ENCODE results near the gene PLEKHG5.

The PLEKHG5 gene

DNA sequence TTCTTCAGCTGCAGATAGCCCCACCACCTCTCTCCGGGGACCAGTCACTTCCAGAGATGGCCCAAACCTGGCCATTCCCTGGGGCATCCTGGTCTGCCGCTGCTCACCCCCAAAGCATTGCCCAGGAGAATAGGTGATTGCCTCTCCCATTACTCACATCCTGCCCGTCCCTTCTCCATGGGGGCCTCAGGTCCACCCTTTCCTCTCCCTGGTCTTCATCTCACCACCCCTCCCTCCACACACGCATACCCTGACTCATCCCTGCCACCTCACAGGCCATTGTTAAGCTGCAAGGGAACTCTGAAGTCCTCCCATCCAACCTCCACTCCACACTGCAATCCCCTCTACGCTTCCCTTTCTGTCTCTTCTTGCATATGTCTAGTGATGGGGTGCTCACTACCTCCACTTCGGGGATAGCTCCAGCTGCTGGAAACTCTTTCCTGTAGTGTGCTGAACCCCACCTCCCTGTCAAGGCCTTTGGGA, at the start of gene PLEKHG5:
TSS of gene PLEKHG5 (minus strand) at position 188 of the 483 bp plus-strand sequence. CDS start 14,096 bp downstream, outside the sequence.
- DNase-seq (ENCODE audit: low read depth in 1 of 2, low spot score in 1 of 2), result no peak

DNA sequence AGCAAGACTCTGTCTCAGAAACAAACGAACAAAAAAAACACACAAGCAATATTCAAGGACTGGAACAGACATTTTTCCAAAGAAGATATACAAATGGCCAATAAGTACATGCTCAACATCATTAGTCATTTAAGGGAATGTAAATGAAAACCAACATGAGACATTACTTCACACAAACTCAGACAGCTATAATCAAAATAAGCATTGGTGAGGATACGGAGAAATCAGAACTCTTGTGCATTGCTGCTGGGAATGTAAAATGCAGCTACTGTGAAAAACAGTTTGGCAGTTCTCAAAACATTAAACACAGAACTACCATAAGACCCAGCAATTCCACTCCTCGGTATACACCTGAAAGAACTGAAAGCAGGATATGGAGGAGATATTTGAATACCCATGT, 47.5 kb upstream of the PLEKHG5 start:
- DNase-seq (ENCODE audit: low read depth in 1 of 2, low spot score in 1 of 2), result no peak

DNA sequence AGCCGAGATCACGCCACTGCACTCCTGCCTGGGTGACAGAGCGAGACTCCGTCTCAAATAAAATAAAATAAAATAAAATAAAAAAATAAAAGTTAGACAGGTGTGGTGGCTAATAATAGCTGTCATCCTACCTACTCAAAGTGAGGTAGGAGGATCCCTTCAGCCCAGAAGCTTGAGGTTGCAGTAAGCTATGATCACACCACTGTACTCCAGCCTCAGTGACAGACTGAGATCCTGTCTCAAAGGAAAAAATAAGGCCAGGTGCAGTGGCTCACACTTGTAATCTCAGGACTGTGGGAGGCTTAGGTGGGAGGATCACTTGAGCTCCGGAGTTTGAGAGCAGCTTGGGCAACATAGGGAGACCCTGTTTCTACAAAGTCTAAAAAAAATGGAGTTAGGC, 44.8 kb upstream of the PLEKHG5 start:
- DNase-seq (ENCODE audit: low read depth in 1 of 2, low spot score in 1 of 2), result no peak

- DNase-seq (ENCODE audit: low read depth in 1 of 2, low spot score in 1 of 2), result no peak
These were observed 43.7 kb upstream of the PLEKHG5 start for GRCh38 chr1:6535214-6535613.

- no peak for DNase-seq (ENCODE audit: low read depth in 1 of 2, low spot score in 1 of 2)
These were observed 42.9 kb upstream of the PLEKHG5 start for GRCh38 chr1:6534248-6534822.

GRCh38 chr1:6531996-6532395, 40.5 kb upstream of the PLEKHG5 start:
- no peak for DNase-seq (ENCODE audit: low read depth in 1 of 2, low spot score in 1 of 2)

- no peak for DNase-seq (ENCODE audit: low read depth in 1 of 2, low spot score in 1 of 2)
These were observed 39.2 kb upstream of the PLEKHG5 start for GRCh38 chr1:6530504-6531160.

- DNase-seq (ENCODE audit: low read depth in 1 of 2, low spot score in 1 of 2), result no peak
These were observed 37.0 kb upstream of the PLEKHG5 start for GRCh38 chr1:6528492-6528891.

- no peak for DNase-seq (ENCODE audit: low read depth in 1 of 2, low spot score in 1 of 2)
These were observed 34.8 kb upstream of the PLEKHG5 start for GRCh38 chr1:6526316-6526715.

GRCh38 chr1:6523566-6523965, 32.1 kb upstream of the PLEKHG5 start:
- DNase-seq (ENCODE audit: low read depth in 1 of 2, low spot score in 1 of 2), result no peak

- no peak for DNase-seq (ENCODE audit: low read depth in 1 of 2, low spot score in 1 of 2)
These were observed 30.1 kb upstream of the PLEKHG5 start for GRCh38 chr1:6521536-6521935.

DNA sequence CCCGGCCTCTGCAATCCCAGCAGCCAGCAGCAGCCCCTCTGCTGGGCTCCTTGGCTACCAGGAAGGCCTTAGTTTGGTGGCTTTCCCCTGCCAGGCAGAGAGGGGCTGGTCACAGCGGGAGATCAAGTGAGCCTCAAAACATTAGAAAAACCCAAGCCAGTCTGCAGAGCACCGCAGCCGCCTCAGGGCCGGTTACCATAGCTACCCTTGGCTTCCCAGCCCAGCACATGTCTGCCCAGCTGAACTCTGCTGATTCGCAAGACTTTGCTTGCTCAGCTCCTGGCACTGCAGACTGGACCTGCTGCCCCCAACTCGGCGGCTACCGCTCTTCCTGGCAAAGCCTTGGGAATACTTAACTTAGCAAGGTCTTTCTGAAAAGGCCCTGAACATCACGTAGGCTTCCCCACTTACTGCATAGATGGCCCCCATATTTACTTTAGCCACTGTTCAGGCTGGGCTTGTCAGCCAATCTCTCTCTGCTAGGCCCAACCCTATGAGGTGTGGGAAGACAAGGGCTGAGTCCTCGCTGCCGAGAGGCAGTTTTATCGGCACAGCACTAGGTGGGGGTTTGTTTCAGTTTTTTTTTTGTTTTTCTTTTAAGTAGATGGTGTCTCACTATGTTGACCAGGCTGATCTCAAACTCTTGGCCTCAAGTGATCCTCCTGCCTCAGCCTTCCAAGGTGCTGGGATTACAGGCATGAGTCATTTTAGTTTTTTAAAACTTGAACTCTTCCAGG, 28.6 kb upstream of the PLEKHG5 start:
- no peak for DNase-seq (ENCODE audit: low read depth in 1 of 2, low spot score in 1 of 2)

- no peak for DNase-seq (ENCODE audit: low read depth in 1 of 2, low spot score in 1 of 2)
These were observed 28.0 kb upstream of the PLEKHG5 start for GRCh38 chr1:6519491-6519934.

- no peak for DNase-seq (ENCODE audit: low read depth in 1 of 2, low spot score in 1 of 2)
These were observed 26.0 kb upstream of the PLEKHG5 start for GRCh38 chr1:6517435-6517851.

GRCh38 chr1:6515771-6516170, 24.3 kb upstream of the PLEKHG5 start:
- DNase-seq (ENCODE audit: low read depth in 1 of 2, low spot score in 1 of 2), result no peak

GRCh38 chr1:6513320-6513801, 21.9 kb upstream of the PLEKHG5 start:
- DNase-seq (ENCODE audit: low read depth in 1 of 2, low spot score in 1 of 2), result no peak

DNA sequence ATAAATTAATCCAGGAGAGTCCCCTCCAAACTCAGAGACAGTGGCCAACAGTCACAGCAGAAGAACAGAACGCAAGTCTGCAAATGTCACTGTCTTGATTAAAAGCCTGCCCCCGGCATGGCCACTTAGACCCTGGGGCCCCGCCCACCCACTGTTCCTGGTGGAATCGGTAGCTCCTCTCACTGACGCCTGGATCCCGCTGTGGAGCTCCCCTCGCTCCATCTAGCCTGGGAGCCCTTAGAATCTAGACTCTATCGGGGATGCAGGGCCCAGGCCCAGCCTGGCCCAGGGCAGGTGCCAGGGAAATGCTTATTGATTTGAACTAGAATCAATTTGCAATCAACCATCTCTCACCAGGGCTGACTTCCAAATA, 21.4 kb upstream of the PLEKHG5 start:
- DNase-seq (ENCODE audit: low read depth in 1 of 2, low spot score in 1 of 2), result no peak

- no peak for DNase-seq (ENCODE audit: low read depth in 1 of 2, low spot score in 1 of 2)
These were observed 20.9 kb upstream of the PLEKHG5 start for GRCh38 chr1:6512245-6512907.

DNA sequence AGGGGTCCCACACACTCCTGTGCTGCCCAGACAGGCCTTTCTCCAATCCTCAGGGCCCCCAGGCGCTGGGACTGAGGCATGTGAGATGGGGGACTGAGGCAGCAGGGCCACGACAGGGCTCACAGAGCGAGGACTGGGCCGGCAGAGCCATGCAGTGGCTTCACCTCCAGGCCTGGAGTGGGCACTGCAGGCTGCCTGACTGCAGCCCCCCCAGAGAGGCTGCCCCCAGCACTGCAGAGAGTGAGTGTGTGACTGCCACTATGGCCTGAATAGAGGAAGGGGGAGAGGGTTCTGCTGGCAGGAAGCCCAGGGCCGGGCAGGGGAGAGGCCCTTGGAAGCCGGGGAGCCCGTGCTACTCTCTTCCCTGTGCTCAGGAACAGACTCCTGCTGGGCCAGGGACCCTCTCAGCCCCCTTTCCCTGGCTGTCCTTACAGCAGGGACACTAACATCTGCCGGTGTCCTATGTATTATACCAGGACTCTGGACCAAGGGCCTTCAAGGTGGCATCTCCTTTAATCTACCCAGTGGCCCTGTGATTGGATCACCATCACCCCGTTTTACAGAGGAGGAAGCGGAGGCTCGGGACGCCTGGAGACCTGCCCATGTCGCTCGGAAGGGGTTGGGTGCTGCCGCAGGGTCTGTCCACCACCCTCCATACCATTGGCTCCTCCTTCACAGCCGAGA, 20.2 kb upstream of the PLEKHG5 start:
- DNase-seq (ENCODE audit: low read depth in 1 of 2, low spot score in 1 of 2), result no peak

GRCh38 chr1:6511056-6511455, 19.6 kb upstream of the PLEKHG5 start:
- DNase-seq (ENCODE audit: low read depth in 1 of 2, low spot score in 1 of 2), result no peak

- DNase-seq (ENCODE audit: low read depth in 1 of 2, low spot score in 1 of 2), result no peak
These were observed 19.0 kb upstream of the PLEKHG5 start for GRCh38 chr1:6510493-6510892.

Data from activated T-helper 1 cell treated with anti-CD3 and anti-CD28 coated beads, Interleukin-2, amount 50 U/mL, for 16 hours (primary cell).